HPDE6-E6E7 (cell line): ENCODE results near the gene FBLL1.
"Not testable (repeated sequence)": the region's sequence is repeated elsewhere in the genome, so short reads cannot be mapped to it uniquely, and the experiment has no call there.

Experiments used
- DNase-seq: peaks from one replicate; pipeline ENCODE4 v3.0.0; 2011; ENCODE audit warnings: missing footprints; ENCODE audit errors: extremely low spot score

Gene FBLL1

GRCh38 chr5:168552146-168552545 lies 23.0 kb downstream of the FBLL1 start:
- no peak for DNase-seq

GRCh38 chr5:168553377-168554130 lies 24.4 kb downstream of the FBLL1 start:
- no peak for DNase-seq

- DNase-seq: no peak
Observed at GRCh38 chr5:168557389-168557788, 28.3 kb downstream of the FBLL1 start.

DNA sequence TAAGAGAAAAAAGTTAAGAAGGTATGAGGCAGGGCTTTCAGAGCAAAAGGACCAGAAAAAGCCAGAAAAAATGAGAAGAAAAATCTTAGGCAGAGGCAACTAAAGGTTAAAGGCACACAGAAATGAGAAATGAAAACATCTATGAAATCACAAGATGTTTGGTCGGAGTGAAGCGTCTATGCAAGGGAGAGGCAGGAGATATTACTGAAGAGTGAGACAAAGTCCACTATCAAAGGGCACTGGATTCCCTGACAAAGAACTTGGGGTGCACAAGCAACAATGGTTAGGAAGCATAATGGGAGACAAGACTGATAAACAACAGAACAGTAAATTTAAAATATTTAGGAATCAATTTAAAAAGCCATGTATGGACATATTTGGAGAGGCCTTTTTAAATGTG lies 33.2 kb downstream of the FBLL1 start:
- DNase-seq: no peak

GRCh38 chr5:168563959-168564358 lies 34.9 kb downstream of the FBLL1 start:
- DNase-seq: no peak

DNA sequence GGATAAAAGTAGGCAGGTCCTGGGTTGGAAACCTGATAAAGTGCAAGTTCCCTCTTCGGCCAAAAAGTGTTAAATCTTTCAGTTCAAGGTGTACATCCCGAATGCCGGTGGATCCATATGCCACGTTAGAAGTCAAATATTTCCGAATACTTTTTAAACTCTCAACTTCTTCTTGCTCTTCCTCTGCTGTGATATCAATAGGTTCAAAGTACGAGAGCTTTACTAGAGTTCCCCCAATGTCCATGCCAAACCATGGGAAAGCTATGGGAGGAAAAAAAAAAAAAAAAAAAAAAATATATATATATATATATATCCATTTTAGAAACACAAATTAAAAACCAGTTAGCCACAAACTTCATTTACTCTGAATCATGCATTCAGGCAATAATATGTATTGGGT lies 39.6 kb downstream of the FBLL1 start:
- DNase-seq: no peak

DNA sequence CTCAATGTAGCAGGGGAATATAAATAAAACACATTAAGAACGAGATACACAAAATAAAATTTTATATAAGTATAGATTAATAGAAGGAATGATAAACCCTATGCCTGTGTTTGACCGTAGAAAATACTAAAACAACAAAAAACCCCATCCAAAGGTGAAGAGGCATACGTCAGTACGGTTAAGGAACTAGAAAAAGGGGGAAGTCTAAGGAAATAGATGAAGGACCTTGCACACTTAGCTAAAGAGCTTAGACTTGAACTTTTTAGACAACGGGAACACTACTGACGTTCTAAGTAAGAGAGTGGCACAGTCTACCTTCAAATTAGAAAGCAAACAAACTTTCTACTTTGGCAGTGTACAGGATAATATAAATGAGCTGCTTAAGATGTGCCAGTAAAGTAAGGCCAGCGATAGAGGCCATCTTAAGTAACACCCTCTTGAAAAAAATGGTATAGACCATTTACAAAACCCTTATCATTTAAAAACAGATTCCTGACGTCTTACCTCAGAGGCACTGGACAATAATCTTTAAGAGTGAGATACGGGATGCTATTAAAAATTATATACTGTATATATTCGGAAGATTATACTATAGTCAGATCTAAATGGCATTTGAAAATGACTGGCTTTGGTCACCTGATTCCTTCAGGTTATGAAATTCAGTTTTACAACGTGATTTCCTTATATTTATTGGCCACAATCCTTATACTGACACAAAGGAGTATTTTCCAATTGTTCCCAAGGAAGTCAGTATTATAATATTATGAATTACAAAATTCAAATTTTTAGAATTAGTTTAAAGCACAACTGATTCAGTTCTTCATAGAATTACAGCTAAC lies 41.6 kb downstream of the FBLL1 start:
- DNase-seq: no peak

DNA sequence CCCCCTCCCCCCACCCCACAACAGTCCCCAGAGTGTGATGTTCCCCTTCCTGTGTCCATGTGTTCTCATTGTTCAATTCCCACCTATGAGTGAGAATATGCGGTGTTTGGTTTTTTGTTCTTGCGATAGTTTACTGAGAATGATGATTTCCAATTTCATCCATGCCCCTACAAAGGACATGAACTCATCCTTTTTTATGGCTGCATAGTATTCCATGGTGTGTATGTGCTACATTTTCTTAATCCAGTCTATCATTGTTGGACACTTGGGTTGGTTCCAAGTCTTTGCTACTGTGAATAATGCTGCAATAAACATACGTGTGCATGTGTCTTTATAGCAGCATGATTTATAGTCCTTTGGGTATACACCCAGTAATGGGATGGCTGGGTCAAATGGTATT lies 44.6 kb downstream of the FBLL1 start:
- DNase-seq: not testable (repeated sequence)

DNA sequence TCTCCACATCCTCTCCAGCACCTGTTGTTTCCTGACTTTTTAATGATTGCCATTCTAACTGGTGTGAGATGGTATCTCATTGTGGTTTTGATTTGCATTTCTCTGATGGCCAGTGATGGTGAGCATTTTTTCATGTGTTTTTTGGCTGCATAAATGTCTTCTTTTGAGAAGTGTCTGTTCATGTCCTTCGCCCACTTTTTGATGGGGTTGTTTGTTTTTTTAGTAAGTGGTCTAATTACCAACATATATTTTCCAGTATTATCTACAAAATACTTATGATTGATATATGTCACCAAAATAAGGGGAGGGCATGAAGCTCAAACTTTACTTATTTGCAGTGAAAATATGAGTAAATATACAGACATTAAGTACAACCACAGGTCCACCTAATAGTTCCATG lies 45.1 kb downstream of the FBLL1 start:
- not testable (repeated sequence) for DNase-seq

- DNase-seq: no peak
Observed at GRCh38 chr5:168575391-168576372, 46.6 kb downstream of the FBLL1 start.

DNA sequence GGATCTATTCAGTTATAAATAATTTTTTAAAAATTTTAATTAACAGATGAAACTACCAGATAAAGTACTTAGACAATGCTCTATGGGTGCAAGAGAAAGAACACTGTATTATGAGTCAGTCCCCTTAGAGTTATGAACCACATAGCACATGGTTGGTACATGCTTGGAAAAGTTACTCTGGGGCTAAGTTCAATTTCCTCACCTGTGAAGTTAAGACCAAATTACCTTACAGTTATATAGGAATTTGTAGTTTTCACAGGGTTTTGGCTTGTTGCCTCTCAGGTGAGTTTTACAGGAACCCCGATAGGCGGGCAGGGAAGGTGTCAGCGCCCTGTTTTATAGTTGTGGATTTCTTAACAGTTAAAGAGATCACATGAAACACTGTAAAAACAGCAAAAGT lies 48.9 kb downstream of the FBLL1 start:
- peak; percentile 28 for DNase-seq

DNA sequence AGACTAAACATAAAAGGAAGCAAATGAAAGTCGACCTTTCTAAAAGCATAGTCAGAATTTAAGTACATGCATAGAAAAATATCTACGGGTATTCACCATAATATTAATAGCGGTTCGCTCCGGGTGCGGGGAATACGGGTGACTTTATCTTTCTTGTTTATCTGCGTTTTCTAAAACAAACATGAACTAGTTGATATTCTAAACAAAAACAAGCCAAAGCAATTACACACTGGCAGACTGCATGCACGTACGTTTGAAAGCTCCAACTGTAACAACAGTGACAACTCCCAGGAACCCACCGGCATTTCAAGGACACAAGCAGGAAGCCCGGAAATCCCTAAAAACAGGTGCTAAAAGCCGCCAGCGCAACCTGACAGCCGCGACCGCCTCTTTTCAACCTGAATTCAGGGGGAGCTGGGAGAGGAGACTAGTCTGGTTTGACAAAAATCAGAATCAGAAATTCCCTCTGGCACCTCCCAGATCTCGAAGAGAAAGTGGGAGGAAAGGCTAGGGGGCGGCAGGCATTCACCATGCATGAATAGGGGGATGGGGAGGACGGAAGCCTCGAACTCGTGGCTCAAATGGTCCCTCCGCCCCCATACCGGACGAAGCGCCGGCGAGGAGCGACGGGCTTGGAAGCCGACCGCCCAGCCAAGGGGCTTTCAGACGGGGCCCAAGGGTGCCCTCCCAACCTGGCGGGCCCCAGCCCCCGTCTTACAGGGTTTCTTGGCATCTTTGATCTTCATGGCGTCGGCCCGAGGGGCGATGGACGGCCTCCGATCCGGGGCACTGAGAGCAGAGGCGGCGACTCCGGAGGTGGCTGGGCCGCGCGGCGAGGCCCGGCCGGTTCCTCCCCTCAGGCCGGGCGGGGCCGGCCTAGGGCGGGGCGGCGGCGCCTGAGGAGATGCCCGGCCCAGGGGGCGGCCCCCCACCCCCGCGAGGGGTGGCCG lies 49.7 kb downstream of the FBLL1 start, which contains the start of gene PANK3:
TSS of gene PANK3 (minus strand) at position 831 of the 950 bp plus-strand sequence. CDS start at position 746, 85 bp downstream.
- DNase-seq: peak; percentile 67

- peak; percentile 97 for DNase-seq
Observed at GRCh38 chr5:168579488-168580226, 50.6 kb downstream of the FBLL1 start.

GRCh38 chr5:168580227-168580508 lies 51.1 kb downstream of the FBLL1 start:
- no peak for DNase-seq
